OCI-LY3 (cell line): Measurements from ENCODE around the gene GPR39.

Source experiments
- CTCF ChIP-seq: fragments of 200-600, 300-600 bp; sonication (generic); IDR thresholded peaks from 2 replicates; pipeline ENCODE4 v1.5.1; 2014; ENCODE audit warnings: antibody characterized with exemption, low read length, low read depth
- EZH2phosphoT487 ChIP-seq: fragments of 200-600 bp; shearing (Covaris generic); IDR thresholded peaks from 2 replicates; pipeline ENCODE4 v1.6.1; 2018; ENCODE audit warnings: antibody characterized with exemption, mixed run types, low read depth

GRCh38 chr2:132621131-132621875, 204.7 kb downstream of the GPR39 start:
- no peak for TF ChIP-seq CTCF
- no peak for TF ChIP-seq EZH2phosphoT487
